Measurements from ENCODE around the gene MUC13.

DNA sequence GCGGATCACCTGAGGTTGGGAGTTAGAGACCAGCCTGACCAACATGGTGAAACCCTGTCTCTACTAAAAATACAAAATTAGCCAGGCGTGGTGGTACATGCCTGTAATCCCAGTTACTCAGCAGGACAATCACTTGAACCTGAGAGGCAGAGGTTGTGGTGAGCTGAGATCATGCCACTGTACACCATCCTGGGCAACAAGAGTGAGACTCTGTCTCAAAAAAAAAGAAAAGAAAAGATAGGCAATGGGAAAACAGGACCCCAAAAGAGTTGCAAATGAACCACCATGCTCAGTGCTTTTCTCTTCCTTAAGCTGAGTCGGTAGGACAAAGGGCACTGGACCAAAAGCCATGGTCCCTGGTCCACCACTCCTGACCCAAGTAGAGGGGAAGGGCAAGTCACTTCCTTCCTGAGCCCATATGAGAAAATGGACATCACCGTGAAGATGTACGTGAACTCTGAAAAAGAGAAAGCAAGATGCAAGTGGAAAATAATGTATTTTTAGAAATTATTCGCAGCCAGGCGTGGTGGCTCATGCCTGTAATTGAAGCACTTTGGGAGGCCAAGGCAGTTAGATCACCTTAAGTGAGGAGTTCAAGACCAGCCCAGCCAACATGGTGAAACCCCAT lies 50.0 kb downstream of the MUC13 start:
- TF ChIP-seq, protein P1, sequence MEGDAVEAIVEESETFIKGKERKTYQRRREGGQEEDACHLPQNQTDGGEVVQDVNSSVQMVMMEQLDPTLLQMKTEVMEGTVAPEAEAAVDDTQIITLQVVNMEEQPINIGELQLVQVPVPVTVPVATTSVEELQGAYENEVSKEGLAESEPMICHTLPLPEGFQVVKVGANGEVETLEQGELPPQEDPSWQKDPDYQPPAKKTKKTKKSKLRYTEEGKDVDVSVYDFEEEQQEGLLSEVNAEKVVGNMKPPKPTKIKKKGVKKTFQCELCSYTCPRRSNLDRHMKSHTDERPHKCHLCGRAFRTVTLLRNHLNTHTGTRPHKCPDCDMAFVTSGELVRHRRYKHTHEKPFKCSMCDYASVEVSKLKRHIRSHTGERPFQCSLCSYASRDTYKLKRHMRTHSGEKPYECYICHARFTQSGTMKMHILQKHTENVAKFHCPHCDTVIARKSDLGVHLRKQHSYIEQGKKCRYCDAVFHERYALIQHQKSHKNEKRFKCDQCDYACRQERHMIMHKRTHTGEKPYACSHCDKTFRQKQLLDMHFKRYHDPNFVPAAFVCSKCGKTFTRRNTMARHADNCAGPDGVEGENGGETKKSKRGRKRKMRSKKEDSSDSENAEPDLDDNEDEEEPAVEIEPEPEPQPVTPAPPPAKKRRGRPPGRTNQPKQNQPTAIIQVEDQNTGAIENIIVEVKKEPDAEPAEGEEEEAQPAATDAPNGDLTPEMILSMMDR (IDR thresholded peaks at IDR 0.05): no peak
- TF ChIP-seq POLR2A (IDR thresholded peaks at IDR 0.05): no peak

Measured in body of pancreas (tissue), 4 donors.